T-cell (primary cell): Measurements from ENCODE around the gene EN2. TPM values are rescaled to one million over a fixed set of nuclear protein-coding genes. Genes with fewer than 3 reads are reported as not detected.

ENCODE experiments used
- ATAC-seq, 4 experiments: fragments of 200-7000 bp in 3 of 4; fragments of 150-1000 bp in 1 of 4; cut with Tn5 transposase; replicated peaks in 1 of 4; 1 replicate in 3 of 4; 2 replicates in 1 of 4; pipeline ENCODE4 v1.10.0; 2021; ENCODE audit warnings: moderate library complexity in 3 of 4, mild to moderate bottlenecking in 2 of 4, moderate number of reproducible peaks in 1 of 4
- CTCF ChIA-PET, 2 donors: fragments of 300-600 bp; sonication (Branson Sonifier 250); formaldehyde crosslinking; loops; one replicate each; lab custom pipeline; 2022; ENCODE audit warnings: antibody characterized with exemption in 2 of 2; lab: Charles Lee
- POLR2A ChIA-PET, 2 donors: fragments of 300-600 bp; sonication (Branson Sonifier 250); formaldehyde crosslinking; loops; one replicate each; lab custom pipeline; 2022; ENCODE audit warnings: antibody characterized with exemption in 2 of 2; lab: Charles Lee
- DNase-seq, 35 experiments: peaks; one replicate each; pipeline versions ENCODE4 v3.0.0 to v3.0.0-alpha.2; 2013 to 2023
- H3K27ac ChIP-seq: one replicate; pipeline ENCODE4 v1.5.1; 2013; ENCODE audit warnings: low read length
- H3K27me3 ChIP-seq, 2 experiments: replicated peaks in 1 of 2; 1 replicate in 1 of 2; 2 replicates in 1 of 2; pipeline versions ENCODE4 v1.6.1 to v1.7.0; 2013; ENCODE audit warnings: low read length in 1 of 2, mixed read lengths in 1 of 2; ENCODE audit not compliant: control insufficient read depth in 2 of 2, insufficient read depth in 2 of 2; ENCODE audit errors: extremely low read depth in 1 of 2
- H3K36me3 ChIP-seq, 2 donors: 1 replicate in 1 of 2; 2 replicates in 1 of 2; pipeline versions ENCODE4 v1.6.1 to v1.7.0; 2013; ENCODE audit warnings: low read length in 1 of 2; ENCODE audit not compliant: control insufficient read depth in 2 of 2, insufficient read depth in 1 of 2; ENCODE audit errors: extremely low read depth in 1 of 2
- H3K4me1 ChIP-seq, 2 experiments: 1 replicate in 1 of 2; 2 replicates in 1 of 2; pipeline versions ENCODE4 v1.6.1 to v1.7.0; 2013; ENCODE audit warnings: low read length in 2 of 2, mixed read lengths in 1 of 2; ENCODE audit not compliant: insufficient read depth in 2 of 2, control insufficient read depth in 1 of 2; ENCODE audit errors: extremely low read depth in 1 of 2
- H3K4me3 ChIP-seq, 2 donors: 1 replicate in 1 of 2; 2 replicates in 1 of 2; pipeline versions ENCODE4 v1.5.1 to v1.7.0; 2013; ENCODE audit warnings: mild to moderate bottlenecking in 2 of 2, low read length in 1 of 2, moderate library complexity in 1 of 2; ENCODE audit not compliant: control insufficient read depth in 1 of 2; ENCODE audit errors: extremely low read depth in 1 of 2
- H3K9me3 ChIP-seq: 2 replicates; pipeline ENCODE4 v1.7.0; 2013
- H3K27ac Mint-ChIP-seq, 2 donors: one replicate each; pipeline ENCODE4 v1.8.0; 2020 to 2021; ENCODE audit warnings: mild to moderate bottlenecking in 2 of 2, mixed read lengths in 2 of 2
- H3K27me3 Mint-ChIP-seq, 2 donors: one replicate each; pipeline ENCODE4 v1.8.0; 2021 to 2022; ENCODE audit warnings: mixed read lengths in 2 of 2
- H3K36me3 Mint-ChIP-seq: one replicate; pipeline ENCODE4 v1.8.0; 2021; ENCODE audit warnings: mixed read lengths
- H3K4me1 Mint-ChIP-seq, 3 donors: one replicate each; pipeline ENCODE4 v1.8.0; 2020 to 2022; ENCODE audit warnings: mixed read lengths in 3 of 3, mild to moderate bottlenecking in 1 of 3
- H3K4me3 Mint-ChIP-seq, 3 donors: one replicate each; pipeline ENCODE4 v1.8.0; 2020 to 2022; ENCODE audit warnings: mild to moderate bottlenecking in 3 of 3, mixed read lengths in 3 of 3, moderate library complexity in 3 of 3
- H3K9me3 Mint-ChIP-seq, 3 donors: one replicate each; pipeline ENCODE4 v1.8.0; 2020 to 2022; ENCODE audit warnings: mixed read lengths in 3 of 3
- WGBS: methylation state at CpG from one replicate; pipeline ENCODE4 v1.1.5; 2013; ENCODE audit warnings: missing lambda C conversion rate; ENCODE audit not compliant: insufficient coverage; 5-methylcytosine and 5-hydroxymethylcytosine counted together
- total RNA-seq, 35 experiments: library from RNA in 6 of 35; stranded (reverse) in 6 of 35; fragments of 120-200 nt in 1 of 35; gene quantifications; one replicate each; pipeline versions ENCODE4 v1.2.1 to v1.2.4 and lab custom pipeline; 2013 to 2026

EN2 gene
- total RNA-seq, 5 donors from 2014 or later (not counting 1 experiment from before 2014, with no cell fraction given), result not detected

DNA sequence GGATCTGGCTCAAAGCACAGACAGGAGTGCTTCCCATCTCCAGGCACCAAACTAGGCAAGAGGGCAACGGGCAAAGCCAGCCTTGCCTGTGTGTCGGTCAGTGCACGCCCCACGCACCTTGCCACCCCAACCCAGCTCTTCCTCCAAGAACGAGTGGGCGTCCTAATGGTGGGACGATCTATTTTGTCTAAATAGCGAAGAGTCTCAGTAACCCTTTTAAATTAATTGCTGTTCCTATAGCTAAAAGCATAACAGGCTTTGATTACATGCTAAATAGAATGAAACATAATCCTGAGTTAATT, 12.2 kb downstream of the EN2 start:
- H3K4me1 ChIP-seq, result peaks cover 2 to 31% of the 10 kb centered on the region in 2 experiments
- Mint-ChIP-seq H3K4me3 (no peak overlapping the region), H3K27ac (no peak overlapping the region), H3K4me1 (peaks cover 0 to 26% (median 24%) of the 10 kb centered on the region in 3 donors), H3K36me3 (no peaks in the 10 kb centered on the region), H3K9me3 (no peaks in the 10 kb centered on the region), H3K27me3 (peaks cover 67 to 85% of the 10 kb centered on the region in 2 donors)
- no peak for ATAC-seq
- DNase-seq, result no peak
- no peak overlapping the region for H3K4me3 ChIP-seq
- H3K27me3 ChIP-seq, result peaks cover 36 to 94% of the 10 kb centered on the region in 2 experiments
- no peak overlapping the region for H3K27ac ChIP-seq
- ChIA-PET CTCF (no interaction called here), POLR2A (no interaction called here)
- H3K9me3 ChIP-seq, result no peaks in the 10 kb centered on the region
- WGBS, result 10% methylated on average over 2 of the region's 8 CpGs
- H3K36me3 ChIP-seq, result no peaks in the 10 kb centered on the region

DNA sequence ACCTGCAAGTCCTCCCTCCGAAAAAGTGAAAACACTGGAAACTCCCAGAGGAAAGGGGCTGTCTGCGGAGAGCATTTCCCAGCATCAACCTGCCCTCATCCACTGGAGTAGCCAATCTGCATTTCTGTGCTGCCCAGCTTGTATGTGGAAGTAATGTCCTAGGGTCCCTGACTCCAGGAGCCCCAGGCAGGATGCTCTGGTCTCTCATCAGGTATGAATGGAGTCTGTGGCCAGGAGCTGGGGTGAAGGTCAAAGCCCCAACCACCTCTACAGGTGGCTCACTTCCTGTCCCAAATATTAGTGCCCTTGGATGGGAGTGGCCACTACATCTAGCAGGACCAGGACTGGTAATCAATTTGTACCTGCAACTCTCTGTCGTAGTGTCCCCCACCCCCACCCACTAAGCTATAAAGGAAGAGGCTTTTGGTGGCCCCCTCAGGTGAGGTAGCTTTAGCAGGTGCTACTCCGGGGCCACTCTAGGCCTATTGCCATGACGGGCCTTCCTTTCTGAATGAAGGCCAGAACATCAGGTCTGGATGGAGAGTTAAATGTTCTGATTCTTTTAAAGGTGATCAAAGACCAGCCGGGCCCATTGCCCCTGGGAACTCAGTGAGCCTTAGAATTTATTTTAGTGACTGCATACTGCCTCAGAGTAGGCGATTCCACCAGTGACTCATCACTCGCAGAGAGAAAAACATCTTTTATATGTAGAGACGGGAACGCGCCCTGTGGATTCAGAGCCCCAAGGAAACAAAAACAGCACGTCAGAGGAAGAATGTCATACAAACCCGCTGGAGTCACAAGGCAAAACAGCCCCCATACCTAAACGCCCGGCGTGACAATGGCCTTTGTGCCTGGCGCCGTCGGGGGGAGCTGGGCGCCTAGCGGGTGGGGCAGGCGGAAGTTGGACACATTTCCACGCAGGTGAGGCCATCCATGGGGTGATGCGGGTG, 13.0 kb downstream of the EN2 start:
- ChIA-PET POLR2A (no interaction called here), CTCF (no interaction called here)
- peaks cover 0 to 23% (median 21%) of the 10 kb centered on the region in 3 donors for H3K4me1 Mint-ChIP-seq
- H3K27ac Mint-ChIP-seq, result no peak overlapping the region
- peaks cover 0 to 3% (median 0%) of the 10 kb centered on the region in 3 donors for H3K9me3 Mint-ChIP-seq
- DNase-seq, result no peak
- peaks cover 41 to 94% of the 10 kb centered on the region in 2 experiments for H3K27me3 ChIP-seq
- peaks cover 70 to 85% of the 10 kb centered on the region in 2 donors for H3K27me3 Mint-ChIP-seq
- no peak overlapping the region for H3K4me3 ChIP-seq
- H3K36me3 ChIP-seq, result no peaks in the 10 kb centered on the region
- no peak overlapping the region for H3K27ac ChIP-seq
- 5% methylated on average over 14 of the region's 24 CpGs for WGBS
- no peak overlapping the region for H3K4me3 Mint-ChIP-seq
- no peaks in the 10 kb centered on the region for H3K36me3 Mint-ChIP-seq
- peaks cover 2 to 23% of the 10 kb centered on the region in 2 experiments for H3K4me1 ChIP-seq
- ATAC-seq, result no peak
- no peaks in the 10 kb centered on the region for H3K9me3 ChIP-seq

DNA sequence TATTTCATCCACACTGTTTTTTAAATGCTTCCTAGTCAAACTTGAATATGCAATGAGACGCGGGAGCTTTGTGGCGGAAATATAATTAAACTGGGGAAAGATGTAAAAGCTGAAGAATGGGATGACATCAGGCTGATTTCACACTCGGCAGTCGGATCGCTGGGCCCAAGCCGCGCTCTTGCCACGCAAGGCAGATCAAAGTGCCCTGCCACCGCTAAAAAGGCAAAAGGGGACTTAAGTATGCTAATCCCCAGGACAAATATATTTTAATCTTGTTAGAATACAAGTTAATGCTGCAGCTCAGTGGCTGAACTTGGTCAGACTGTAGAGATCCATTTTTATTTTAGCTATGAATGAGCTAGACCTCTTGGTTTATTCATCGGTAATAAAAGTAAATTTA, 13.8 kb downstream of the EN2 start:
- Histone ChIP-seq H3K9me3 (no peaks in the 10 kb centered on the region), H3K4me1 (peaks cover 2 to 15% of the 10 kb centered on the region in 2 experiments), H3K27ac (no peak overlapping the region), H3K27me3 (peaks cover 40 to 88% of the 10 kb centered on the region in 2 experiments), H3K4me3 (no peak overlapping the region), H3K36me3 (no peaks in the 10 kb centered on the region)
- H3K4me3 Mint-ChIP-seq, result no peak overlapping the region
- H3K27ac Mint-ChIP-seq, result no peak overlapping the region
- ChIA-PET CTCF (no interaction called here), POLR2A (no interaction called here)
- H3K27me3 Mint-ChIP-seq, result peaks cover 77 to 86% of the 10 kb centered on the region in 2 donors
- no peaks in the 10 kb centered on the region for H3K36me3 Mint-ChIP-seq
- DNase-seq, result no peak
- no peak for ATAC-seq
- H3K9me3 Mint-ChIP-seq, result peaks cover 0 to 7% (median 0%) of the 10 kb centered on the region in 3 donors
- peaks cover 0 to 21% (median 18%) of the 10 kb centered on the region in 3 donors for H3K4me1 Mint-ChIP-seq
- 30% methylated on average over 3 of the region's 11 CpGs for WGBS

DNA sequence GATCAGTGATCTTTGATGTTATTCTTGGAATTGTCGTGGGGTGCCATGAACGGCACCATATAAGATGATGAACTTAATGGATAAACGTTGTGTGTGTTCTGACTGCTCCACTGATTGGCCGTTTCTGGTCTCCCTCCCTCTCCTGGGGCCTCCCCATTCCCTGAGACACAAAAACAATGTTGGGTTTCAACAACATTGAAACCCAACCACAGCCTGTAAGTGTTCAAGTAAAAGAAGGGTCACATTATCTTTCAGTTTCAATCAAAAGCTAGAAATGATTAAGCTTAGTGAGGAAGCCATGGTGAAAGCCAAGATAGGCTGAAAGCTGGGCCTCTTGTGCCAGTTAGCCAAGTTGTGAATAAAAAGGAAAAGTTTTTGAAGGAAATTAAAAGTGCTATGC, 19.5 kb downstream of the EN2 start:
- ChIA-PET POLR2A (no interaction called here), CTCF (no interaction called here)
- WGBS, result no CpG with 5 or more reads among the region's 4 CpGs
- no peak for ATAC-seq
- H3K9me3 Mint-ChIP-seq, result peaks cover 0 to 7% (median 6%) of the 10 kb centered on the region in 3 donors
- Histone ChIP-seq H3K9me3 (no peaks in the 10 kb centered on the region), H3K36me3 (no peaks in the 10 kb centered on the region), H3K4me1 (peaks cover 0 to 4% of the 10 kb centered on the region in 2 experiments), H3K4me3 (no peak overlapping the region), H3K27ac (no peak overlapping the region), H3K27me3 (peaks cover 27 to 45% of the 10 kb centered on the region in 2 experiments)
- no peak for DNase-seq
- no peak overlapping the region for H3K4me3 Mint-ChIP-seq
- peaks cover 60 to 71% of the 10 kb centered on the region in 2 donors for H3K27me3 Mint-ChIP-seq
- H3K4me1 Mint-ChIP-seq, result peaks cover 0 to 5% (median 0%) of the 10 kb centered on the region in 3 donors
- no peak overlapping the region for H3K27ac Mint-ChIP-seq
- no peaks in the 10 kb centered on the region for H3K36me3 Mint-ChIP-seq

DNA sequence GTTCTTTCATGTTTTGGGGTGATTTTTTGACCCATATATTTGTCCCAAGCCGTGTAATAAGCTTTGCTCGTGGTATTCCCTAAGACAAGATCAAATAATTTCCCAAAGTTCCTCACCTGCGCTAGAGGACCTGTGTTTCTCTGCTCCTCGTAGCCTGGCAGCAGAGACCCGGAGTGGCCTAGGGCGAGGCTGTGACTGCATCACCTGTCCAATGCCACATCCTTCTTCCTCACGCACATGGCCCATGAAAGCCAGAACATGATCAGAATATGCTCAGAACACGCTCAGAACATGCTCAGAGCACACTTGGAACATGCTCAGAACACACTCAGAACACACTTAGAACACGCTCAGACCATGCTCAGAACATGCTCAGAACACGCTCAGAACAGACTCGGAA, 23.8 kb downstream of the EN2 start:
- ATAC-seq (no peak), DNase-seq (no peak)
- peaks cover 0 to 9% of the 10 kb centered on the region in 2 experiments for H3K4me1 ChIP-seq
- H3K4me3 Mint-ChIP-seq, result no peak overlapping the region
- H3K27me3 Mint-ChIP-seq, result peaks cover 38 to 52% of the 10 kb centered on the region in 2 donors
- WGBS, result 90% methylated on average over 11 of the region's 11 CpGs
- no peaks in the 10 kb centered on the region for H3K36me3 Mint-ChIP-seq
- ChIA-PET POLR2A (no interaction called here), CTCF (no interaction called here)
- peaks cover 0 to 6% (median 0%) of the 10 kb centered on the region in 3 donors for H3K9me3 Mint-ChIP-seq
- peaks cover 7 to 37% of the 10 kb centered on the region in 2 experiments for H3K27me3 ChIP-seq
- H3K9me3 ChIP-seq, result no peaks in the 10 kb centered on the region
- H3K27ac Mint-ChIP-seq, result no peak overlapping the region
- no peak overlapping the region for H3K4me3 ChIP-seq
- peaks cover 0 to 9% (median 5%) of the 10 kb centered on the region in 3 donors for H3K4me1 Mint-ChIP-seq
- H3K27ac ChIP-seq, result no peak overlapping the region
- H3K36me3 ChIP-seq, result no peaks in the 10 kb centered on the region

DNA sequence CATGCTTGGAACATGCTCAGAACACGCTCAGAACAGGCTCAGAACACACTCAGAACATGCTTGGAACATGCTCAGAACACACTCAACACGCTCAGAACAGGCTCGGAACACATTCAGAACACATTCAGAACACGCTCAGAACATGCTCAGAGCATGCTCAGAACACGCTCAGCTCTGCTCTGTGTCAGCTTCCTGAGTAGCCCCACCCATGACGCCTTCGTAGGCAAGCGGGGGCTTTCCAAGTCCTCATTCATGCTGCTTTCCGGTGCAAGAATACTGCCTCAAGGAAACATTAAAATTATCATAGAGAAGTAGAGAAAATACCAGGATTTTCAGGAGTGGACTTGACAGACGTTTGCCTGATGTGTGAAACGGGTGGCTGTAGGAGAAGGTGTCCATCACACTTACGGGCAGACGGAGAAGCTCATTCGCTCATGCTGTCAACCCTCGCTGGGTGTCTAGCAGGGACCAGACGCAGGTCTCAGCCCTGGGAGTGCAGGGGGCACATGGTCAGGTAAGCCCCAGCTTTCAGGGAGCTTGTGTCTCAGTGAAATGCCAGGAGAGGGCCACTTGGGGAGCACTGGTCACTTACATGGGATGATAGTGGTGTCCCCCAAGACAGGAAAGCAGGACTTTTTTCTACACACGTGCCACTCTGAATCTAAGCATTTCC, 24.7 kb downstream of the EN2 start:
- peak in 1 of 4 experiments; percentile 55 for ATAC-seq
- no peak overlapping the region for H3K27ac ChIP-seq
- WGBS, result 59% methylated on average over 9 of the region's 17 CpGs
- no peaks in the 10 kb centered on the region for H3K36me3 ChIP-seq
- H3K9me3 ChIP-seq, result no peaks in the 10 kb centered on the region
- CTCF ChIA-PET, result no interaction called here
- H3K4me1 ChIP-seq, result peaks cover 0 to 9% of the 10 kb centered on the region in 2 experiments
- H3K27me3 ChIP-seq, result peaks cover 7 to 43% of the 10 kb centered on the region in 2 experiments
- no peak overlapping the region for H3K4me3 ChIP-seq
- peaks cover 0 to 5% (median 5%) of the 10 kb centered on the region in 3 donors for H3K4me1 Mint-ChIP-seq
- H3K27me3 Mint-ChIP-seq, result peaks cover 38 to 50% of the 10 kb centered on the region in 2 donors
- POLR2A ChIA-PET, result no interaction called here
- H3K4me3 Mint-ChIP-seq, result peak overlapping the region in 1 of 3 donors; percentile 3
- H3K9me3 Mint-ChIP-seq, result peaks cover 0 to 6% (median 0%) of the 10 kb centered on the region in 3 donors
- H3K27ac Mint-ChIP-seq, result no peak overlapping the region
- no peaks in the 10 kb centered on the region for H3K36me3 Mint-ChIP-seq
- peak in 11 of 35 experiments; percentile 7 to 58 (median 27) for DNase-seq
